HG02798 (cell line): ENCODE data around the gene PRKD1.

Experiments
- ATAC-seq: cut with Tn5 transposase; IDR thresholded peaks from one replicate; pipeline ENCODE4 v1.9.1; 2021; ENCODE audit warnings: mild to moderate bottlenecking; ENCODE audit not compliant: unreplicated experiment, poor library complexity

The PRKD1 gene

GRCh38 chr14:29548948-29549370 lies 378.7 kb downstream of the PRKD1 start:
- ATAC-seq = peak; percentile 78

GRCh38 chr14:29545714-29546113 lies 381.9 kb downstream of the PRKD1 start:
- no peak for ATAC-seq

- ATAC-seq = no peak
Measured at GRCh38 chr14:29536886-29537511, 390.6 kb downstream of the PRKD1 start.

- ATAC-seq = no peak
Measured at GRCh38 chr14:29529418-29529817, 398.2 kb downstream of the PRKD1 start.

- ATAC-seq = no peak
Measured at GRCh38 chr14:29528889-29529288, 398.8 kb downstream of the PRKD1 start.

- ATAC-seq = no peak
Measured at GRCh38 chr14:29527286-29527685, 400.4 kb downstream of the PRKD1 start.
